ENCODE measurements around the gene PIANP.

Gene PIANP

GRCh38 chr12:6703631-6704030 is 3.0 kb upstream of the PIANP start:
- peak; percentile 48 for DNase-seq (ENCODE audit: low read depth)

- DNase-seq (ENCODE audit: low read depth), result peak; percentile 41
Measured at GRCh38 chr12:6701078-6701768, 608 bp upstream of the PIANP start.

GRCh38 chr12:6699989-6700645 is 498 bp downstream of the PIANP start:
- DNase-seq (ENCODE audit: low read depth), result peak; percentile 24

GRCh38 chr12:6699259-6699988 is 1.2 kb downstream of the PIANP start:
- DNase-seq (ENCODE audit: low read depth), result no peak

- DNase-seq (ENCODE audit: low read depth), result no peak
Measured at GRCh38 chr12:6698352-6699046, 2.1 kb downstream of the PIANP start.

GRCh38 chr12:6697584-6698351 is 2.8 kb downstream of the PIANP start:
- peak; percentile 82 for DNase-seq (ENCODE audit: low read depth)

- no peak for DNase-seq (ENCODE audit: low read depth)
Measured at GRCh38 chr12:6696690-6697583, 3.7 kb downstream of the PIANP start.

- no peak for DNase-seq (ENCODE audit: low read depth)
Measured at GRCh38 chr12:6695313-6696045, 5.1 kb downstream of the PIANP start.

GRCh38 chr12:6694701-6695100 is 5.9 kb downstream of the PIANP start:
- DNase-seq (ENCODE audit: low read depth), result no peak

GRCh38 chr12:6693832-6694355 is 6.7 kb downstream of the PIANP start:
- DNase-seq (ENCODE audit: low read depth), result no peak

GRCh38 chr12:6692888-6693287 is 7.7 kb downstream of the PIANP start:
- no peak for DNase-seq (ENCODE audit: low read depth)

- DNase-seq (ENCODE audit: low read depth), result peak; percentile 75
Measured at GRCh38 chr12:6691473-6691872, 9.1 kb downstream of the PIANP start.

- DNase-seq (ENCODE audit: low read depth), result peak; percentile 100
Measured at GRCh38 chr12:6688999-6689882, 11.4 kb downstream of the PIANP start, which contains the start of gene ZNF384. ZNF384 (minus strand) TSS chr12:6689375; CDS start chr12:6679520, 9,855 bp downstream.

GRCh38 chr12:6688543-6688998 is 12.0 kb downstream of the PIANP start:
- DNase-seq (ENCODE audit: low read depth), result peak; percentile 47

- no peak for DNase-seq (ENCODE audit: low read depth)
Measured at GRCh38 chr12:6685814-6686213, 14.8 kb downstream of the PIANP start.

GRCh38 chr12:6684609-6685008 is 16.0 kb downstream of the PIANP start:
- peak; percentile 69 for DNase-seq (ENCODE audit: low read depth)

- DNase-seq (ENCODE audit: low read depth), result no peak
Measured at GRCh38 chr12:6676962-6677361, 23.7 kb downstream of the PIANP start.

- DNase-seq (ENCODE audit: low read depth), result no peak
Measured at GRCh38 chr12:6672143-6672542, 28.5 kb downstream of the PIANP start.
